Kidney (tissue), 14 donors: ENCODE results near the gene PPP1R9B. TPM values are rescaled to one million over a fixed set of nuclear protein-coding genes. Genes with fewer than 3 reads are reported as not detected.

Experiments used
- DNase-seq, 5 donors: peaks; one replicate each; pipeline ENCODE4 v3.0.0-alpha.2; 2013 to 2020
- FAIRE-seq: peaks from 2 replicates; lab custom pipeline; 2012; peaks lifted over from hg19 to GRCh38; lab: Jason Lieb, UNC
- H3K27ac ChIP-seq, 2 donors: one replicate each; pipeline ENCODE4 v1.7.0; 2013; ENCODE audit warnings: low read depth in 2 of 2, low read length in 2 of 2, inconsistent platforms in 1 of 2
- H3K27me3 ChIP-seq: one replicate; pipeline ENCODE4 v1.7.1; 2013; ENCODE audit warnings: low read length, inconsistent platforms; ENCODE audit not compliant: control insufficient read depth, insufficient read depth
- H3K36me3 ChIP-seq, 3 donors: one replicate each; pipeline versions ENCODE4 v1.7.0 to v1.7.1; 2013; ENCODE audit warnings: low read length in 3 of 3, control low read depth in 1 of 3, inconsistent platforms in 1 of 3; ENCODE audit not compliant: insufficient read depth in 3 of 3, control insufficient read depth in 2 of 3
- H3K4me1 ChIP-seq, 3 donors: one replicate each; pipeline versions ENCODE4 v1.7.0 to v1.7.1; 2013; ENCODE audit warnings: low read length in 3 of 3, inconsistent platforms in 1 of 3, low read depth in 1 of 3; ENCODE audit not compliant: control insufficient read depth in 2 of 3, insufficient read depth in 2 of 3
- H3K4me3 ChIP-seq, 3 donors: one replicate each; pipeline versions ENCODE4 v1.7.0 to v1.8.1; 2013; ENCODE audit warnings: low read length in 3 of 3, control low read depth in 1 of 3, inconsistent platforms in 1 of 3
- H3K9ac ChIP-seq, 3 donors: one replicate each; pipeline versions ENCODE4 v1.7.0 to v1.7.1; 2013; ENCODE audit warnings: low read length in 3 of 3, control low read depth in 1 of 3, inconsistent platforms in 1 of 3
- H3K9me3 ChIP-seq, 3 donors: one replicate each; pipeline versions ENCODE4 v1.7.0 to v1.7.1; 2013; ENCODE audit warnings: low read length in 3 of 3, control low read depth in 1 of 3, inconsistent platforms in 1 of 3; ENCODE audit not compliant: control insufficient read depth in 2 of 3, insufficient read depth in 1 of 3
- CTCF ChIP-seq: IDR thresholded peaks from 3 replicates; pipeline ENCODE4 v1.5.1; 2012; ENCODE audit warnings: mild to moderate bottlenecking, moderate library complexity, borderline replicate concordance; ENCODE audit not compliant: insufficient read depth; ENCODE audit errors: extremely low read depth
- intact Hi-C: fragments of 100-400 bp; cut with DNase I; formaldehyde crosslinking; loops from one replicate; pipeline ENCODE4 v1.11.1; 2022
- polyA plus RNA-seq: library from polyadenylated mRNA; stranded (reverse); fragments of 350-450 nt; fragmentation: Illumina TruSeq; extraction: RNeasy Lipid Tissue Mini Kit (QIAGEN cat#74804); gene quantifications from one replicate; pipeline ENCODE4 v1.2.3, GENCODE V29; 2014; ENCODE audit warnings: low read depth, low replicate concordance; ENCODE audit not compliant: insufficient read depth
- total RNA-seq: library from RNA; stranded (reverse); fragmentation: NEBNext Ultra II Directional; extraction: Animal tissue kit (Norgen Biotek cat#: 25700); gene quantifications from one replicate; pipeline ENCODE4 v1.2.1, GENCODE V29; 2021
- donor health status: control.
- donor health status: control.
- donor health status: control.
- donor health status: control.
- donor health status: control.
- donor health status: DM: yes; HTN: yes; CAD: no.
- donor health status: Normal renal cell carcinoma (clear cell type).

Gene PPP1R9B
- total and polyA plus RNA-seq, 2 donors from 2014 or later: 17.1 to 64.4 TPM

- peak overlapping the region in 2 of 3 donors; percentile 31 to 40 for H3K9ac ChIP-seq
- FAIRE-seq: no peak
- H3K36me3 ChIP-seq: no peaks in the 10 kb centered on the region
- H3K9me3 ChIP-seq: no peaks in the 10 kb centered on the region
- H3K27ac ChIP-seq: peak overlapping the region; percentile 62 to 71
- peaks cover 0 to 19% (median 12%) of the 10 kb centered on the region in 3 donors for H3K4me1 ChIP-seq
- no peaks in the 10 kb centered on the region for H3K27me3 ChIP-seq
- H3K4me3 ChIP-seq: no peak overlapping the region
- TF ChIP-seq CTCF: no peak
- intact Hi-C loops: no loop called here
- DNase-seq: no peak
Observed at GRCh38 chr17:50177476-50177875, 27.0 kb upstream of the PPP1R9B start.

GRCh38 chr17:50176559-50177357 is 26.3 kb upstream of the PPP1R9B start:
- H3K27ac ChIP-seq: peak overlapping the region in 1 of 2 donors; percentile 69
- no peak for TF ChIP-seq CTCF
- no peaks in the 10 kb centered on the region for H3K36me3 ChIP-seq
- H3K9ac ChIP-seq: peak overlapping the region in 1 of 3 donors; percentile 17
- H3K4me1 ChIP-seq: peaks cover 0 to 19% (median 12%) of the 10 kb centered on the region in 3 donors
- no peaks in the 10 kb centered on the region for H3K9me3 ChIP-seq
- H3K27me3 ChIP-seq: no peaks in the 10 kb centered on the region
- intact Hi-C loops: no loop called here
- FAIRE-seq (no peak), DNase-seq (peak in 1 of 5 donors; percentile 62)
- H3K4me3 ChIP-seq: no peak overlapping the region

GRCh38 chr17:50175035-50175807 is 24.7 kb upstream of the PPP1R9B start:
- peak overlapping the region in 1 of 2 donors; percentile 43 for H3K27ac ChIP-seq
- no peaks in the 10 kb centered on the region for H3K36me3 ChIP-seq
- no peak overlapping the region for H3K4me3 ChIP-seq
- H3K4me1 ChIP-seq: peaks cover 0 to 19% (median 12%) of the 10 kb centered on the region in 3 donors
- no peak for TF ChIP-seq CTCF
- no peaks in the 10 kb centered on the region for H3K9me3 ChIP-seq
- FAIRE-seq: no peak
- intact Hi-C loops: no loop called here
- peak overlapping the region in 1 of 3 donors; percentile 3 for H3K9ac ChIP-seq
- peak in 1 of 5 donors; percentile 53 for DNase-seq
- H3K27me3 ChIP-seq: no peaks in the 10 kb centered on the region
